HepG2 (cell line): ENCODE results near the gene ATP5MC2. TPM values are rescaled to one million over a fixed set of nuclear protein-coding genes. Genes with fewer than 3 reads are reported as not detected.

Experiments
- ARID4A ChIP-seq: sonication (generic); formaldehyde crosslinking; IDR thresholded peaks from 2 replicates; pipeline ENCODE4 v1.5.0; 2020; ENCODE audit warnings: mild to moderate bottlenecking, missing genetic modification reagents, borderline replicate concordance
- FOXA3 ChIP-seq: IDR thresholded peaks from 2 replicates; pipeline ENCODE4 v1.6.1; 2016; ENCODE audit warnings: missing genetic modification reagents, missing compliant biosample characterization
- HNF4A ChIP-seq: sonication (generic); formaldehyde crosslinking; IDR thresholded peaks from 2 replicates; pipeline ENCODE4 v1.4.0; 2020; ENCODE audit warnings: missing genetic modification reagents
- MAF1 ChIP-seq: sonication (generic); formaldehyde crosslinking; IDR thresholded peaks from 2 replicates; pipeline ENCODE4 v1.5.0; 2020; ENCODE audit warnings: missing genetic modification reagents, borderline replicate concordance
- MAZ ChIP-seq, 2 experiments: sonication (generic) in 1 of 2; formaldehyde crosslinking in 1 of 2; IDR thresholded peaks; 2 replicates each; pipeline versions ENCODE4 v1.5.0 to v1.6.1; 2012 to 2020; ENCODE audit warnings: low read depth in 2 of 2, mild to moderate bottlenecking in 2 of 2, borderline replicate concordance in 1 of 2, improper control_type of control experiment in 1 of 2, low read length in 1 of 2, missing genetic modification reagents in 1 of 2, moderate library complexity in 1 of 2
- NFIB ChIP-seq: sonication (generic); formaldehyde crosslinking; IDR thresholded peaks from 2 replicates; pipeline ENCODE4 v1.9.0; 2021; ENCODE audit warnings: missing genetic modification reagents, mild to moderate bottlenecking, borderline replicate concordance
- NFKBIZ ChIP-seq: IDR thresholded peaks from 2 replicates; pipeline ENCODE4 v1.6.1; 2018; ENCODE audit warnings: missing genetic modification reagents, missing compliant biosample characterization
- ZNF354B ChIP-seq: sonication (generic); formaldehyde crosslinking; IDR thresholded peaks from 2 replicates; pipeline ENCODE4 v1.8.0; 2022; ENCODE audit warnings: mild to moderate bottlenecking, missing genetic modification reagents
- ZNF547 ChIP-seq: sonication (generic); formaldehyde crosslinking; IDR thresholded peaks from 2 replicates; pipeline ENCODE4 v1.5.1; 2020; ENCODE audit warnings: mild to moderate bottlenecking, missing genetic modification reagents
- ZNF678 ChIP-seq: sonication (generic); formaldehyde crosslinking; IDR thresholded peaks from 2 replicates; pipeline ENCODE4 v1.4.0; 2020; ENCODE audit warnings: mild to moderate bottlenecking, missing genetic modification reagents
- polyA plus RNA-seq, 8 experiments: library from polyadenylated mRNA; depleted of rRNA in 3 of 8; stranded (reverse) in 7 of 8; unstranded in 1 of 8; fragments of >200 nt; fragmentation: Illumina TruSeq in 4 of 8; extraction: Trizol in 4 of 8; gene quantifications; 2 replicates each; pipeline versions ENCODE4 v1.2.1 to v1.2.3, GENCODE V29; 2011 to 2016; ENCODE audit warnings: low read depth in 4 of 8, missing spikeins in 1 of 8, mixed read lengths in 1 of 8; ENCODE audit not compliant: insufficient read depth in 1 of 8
- total RNA-seq, 5 experiments: library from RNA; depleted of rRNA; stranded (reverse); fragments of >200 nt; fragmentation: Illumina TruSeq; extraction: Trizol; gene quantifications; 2 replicates each; pipeline ENCODE4 v1.2.3, GENCODE V29; 2016; ENCODE audit warnings: low read depth in 1 of 5
- TF ChIP-seq, protein P1 (sequence below): sonication (generic); formaldehyde crosslinking; IDR thresholded peaks from 2 replicates; pipeline ENCODE4 v1.4.0; 2020; ENCODE audit warnings: missing genetic modification reagents, mild to moderate bottlenecking, borderline replicate concordance
- TF ChIP-seq, protein P2 (sequence below): IDR thresholded peaks from 2 replicates; pipeline ENCODE4 v1.6.1; 2016; ENCODE audit warnings: low read depth, control low read depth
- TF ChIP-seq, protein P3 (sequence below): sonication (generic); formaldehyde crosslinking; conservative IDR thresholded peaks from 2 replicates; pipeline ENCODE4 v1.5.0; 2020; ENCODE audit warnings: missing genetic modification reagents
- TF ChIP-seq, protein P4 (sequence below): sonication (generic); formaldehyde crosslinking; IDR thresholded peaks from 2 replicates; pipeline ENCODE4 v1.4.0; 2020; ENCODE audit warnings: missing genetic modification reagents, borderline replicate concordance

ATP5MC2 gene
- total and polyA plus RNA-seq, 2 of the 13 experiments (the other 11 are each of a cell fraction or from before 2014, with no cell fraction given) = 230 to 257 TPM

DNA sequence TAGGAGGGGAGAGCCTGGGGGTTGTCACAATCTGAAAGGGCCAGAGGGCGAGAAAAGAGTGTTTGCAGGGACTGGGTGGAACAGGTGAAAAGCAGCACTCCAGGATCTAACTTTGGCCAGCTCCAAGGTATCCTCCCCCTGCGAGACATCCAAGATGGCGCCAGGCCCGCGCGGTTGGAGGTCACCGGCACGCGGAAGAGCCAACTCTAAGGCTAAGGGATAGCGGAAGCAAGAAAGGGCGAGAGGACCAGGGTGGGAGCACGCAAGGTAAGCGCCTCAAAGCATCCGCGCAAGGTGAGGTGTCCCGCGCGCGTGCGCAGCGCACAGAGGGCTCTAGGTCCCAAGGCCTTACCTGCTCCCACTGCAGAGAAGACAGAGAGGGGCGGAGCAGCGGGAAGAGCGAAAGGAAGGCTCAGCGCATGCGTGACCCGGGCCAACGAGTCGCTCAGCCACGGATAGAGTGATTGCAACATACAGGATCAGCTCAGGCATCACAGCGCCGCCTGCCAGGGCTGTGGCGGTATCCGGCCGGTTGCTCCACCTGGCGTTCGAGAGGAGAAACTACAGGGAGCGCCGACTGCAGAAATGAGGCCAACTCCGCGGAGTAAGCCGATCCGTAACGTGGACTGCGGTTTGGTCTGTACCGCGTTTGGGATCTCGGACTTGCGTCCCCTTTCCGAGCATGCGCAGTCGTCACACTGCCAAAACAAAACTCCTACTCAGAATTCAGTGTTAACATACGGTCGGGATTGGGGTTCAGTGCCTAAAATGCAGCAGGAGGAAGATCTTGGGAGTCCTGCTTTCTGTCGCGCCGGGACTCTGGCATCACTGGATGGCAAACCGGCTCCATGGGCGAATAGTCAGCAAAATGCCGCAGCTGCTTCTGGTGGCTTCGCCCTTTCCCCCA lies at the start of gene ATP5MC2 (continued):
- TF ChIP-seq ZNF547 (CRISPR knock-in tag) (peak; percentile 97), ARID4A (peak; percentile 85), NFKBIZ (CRISPR knock-in tag) (0 out of 2 replicates have a peak, but pooled peaks have one; percentile 63), FOXA3 (peak; percentile 71), MAZ (IDR thresholded peaks at IDR 0.05; ENCODE audit: borderline replicate concordance, low read depth, low read length) (no peak), MAZ (CRISPR knock-in tag; IDR thresholded peaks at IDR 0.05; ENCODE audit: low read depth) (peak; percentile 78), HNF4A (CRISPR knock-in tag) (peak; percentile 35; the same call in 1 of the 2 replicates), NFIB (CRISPR knock-in tag) (no peak), ZNF678 (CRISPR knock-in tag) (peak; percentile 89; the same call in 1 of the 2 replicates), ZNF354B (0 out of 2 replicates have a peak, but pooled peaks have one; percentile 16), MAF1 (CRISPR knock-in tag) (0 out of 2 replicates have a peak, but pooled peaks have one; percentile 76)
- TF ChIP-seq, protein P1, sequence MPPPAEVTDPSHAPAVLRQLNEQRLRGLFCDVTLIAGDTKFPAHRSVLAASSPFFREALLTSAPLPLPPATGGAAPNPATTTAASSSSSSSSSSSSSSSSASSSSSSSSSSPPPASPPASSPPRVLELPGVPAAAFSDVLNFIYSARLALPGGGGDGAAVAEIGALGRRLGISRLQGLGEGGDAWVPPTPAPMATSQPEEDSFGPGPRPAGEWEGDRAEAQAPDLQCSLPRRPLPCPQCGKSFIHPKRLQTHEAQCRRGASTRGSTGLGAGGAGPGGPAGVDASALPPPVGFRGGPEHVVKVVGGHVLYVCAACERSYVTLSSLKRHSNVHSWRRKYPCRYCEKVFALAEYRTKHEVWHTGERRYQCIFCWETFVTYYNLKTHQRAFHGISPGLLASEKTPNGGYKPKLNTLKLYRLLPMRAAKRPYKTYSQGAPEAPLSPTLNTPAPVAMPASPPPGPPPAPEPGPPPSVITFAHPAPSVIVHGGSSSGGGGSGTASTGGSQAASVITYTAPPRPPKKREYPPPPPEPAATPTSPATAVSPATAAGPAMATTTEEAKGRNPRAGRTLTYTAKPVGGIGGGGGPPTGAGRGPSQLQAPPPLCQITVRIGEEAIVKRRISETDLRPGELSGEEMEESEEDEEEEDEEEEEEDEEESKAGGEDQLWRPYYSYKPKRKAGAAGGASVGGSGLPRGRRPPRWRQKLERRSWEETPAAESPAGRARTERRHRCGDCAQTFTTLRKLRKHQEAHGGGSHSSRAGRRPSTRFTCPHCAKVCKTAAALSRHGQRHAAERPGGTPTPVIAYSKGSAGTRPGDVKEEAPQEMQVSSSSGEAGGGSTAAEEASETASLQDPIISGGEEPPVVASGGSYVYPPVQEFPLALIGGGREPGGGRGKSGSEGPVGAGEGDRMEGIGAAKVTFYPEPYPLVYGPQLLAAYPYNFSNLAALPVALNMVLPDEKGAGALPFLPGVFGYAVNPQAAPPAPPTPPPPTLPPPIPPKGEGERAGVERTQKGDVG (CRISPR knock-in tag) = 0 out of 2 replicates have a peak, but pooled peaks have one; percentile 61
- TF ChIP-seq, protein P2, sequence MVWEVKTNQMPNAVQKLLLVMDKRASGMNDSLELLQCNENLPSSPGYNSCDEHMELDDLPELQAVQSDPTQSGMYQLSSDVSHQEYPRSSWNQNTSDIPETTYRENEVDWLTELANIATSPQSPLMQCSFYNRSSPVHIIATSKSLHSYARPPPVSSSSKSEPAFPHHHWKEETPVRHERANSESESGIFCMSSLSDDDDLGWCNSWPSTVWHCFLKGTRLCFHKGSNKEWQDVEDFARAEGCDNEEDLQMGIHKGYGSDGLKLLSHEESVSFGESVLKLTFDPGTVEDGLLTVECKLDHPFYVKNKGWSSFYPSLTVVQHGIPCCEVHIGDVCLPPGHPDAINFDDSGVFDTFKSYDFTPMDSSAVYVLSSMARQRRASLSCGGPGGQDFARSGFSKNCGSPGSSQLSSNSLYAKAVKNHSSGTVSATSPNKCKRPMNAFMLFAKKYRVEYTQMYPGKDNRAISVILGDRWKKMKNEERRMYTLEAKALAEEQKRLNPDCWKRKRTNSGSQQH (CRISPR knock-in tag) = peak; percentile 76; the same call in 1 of the 2 replicates
- TF ChIP-seq, protein P3, sequence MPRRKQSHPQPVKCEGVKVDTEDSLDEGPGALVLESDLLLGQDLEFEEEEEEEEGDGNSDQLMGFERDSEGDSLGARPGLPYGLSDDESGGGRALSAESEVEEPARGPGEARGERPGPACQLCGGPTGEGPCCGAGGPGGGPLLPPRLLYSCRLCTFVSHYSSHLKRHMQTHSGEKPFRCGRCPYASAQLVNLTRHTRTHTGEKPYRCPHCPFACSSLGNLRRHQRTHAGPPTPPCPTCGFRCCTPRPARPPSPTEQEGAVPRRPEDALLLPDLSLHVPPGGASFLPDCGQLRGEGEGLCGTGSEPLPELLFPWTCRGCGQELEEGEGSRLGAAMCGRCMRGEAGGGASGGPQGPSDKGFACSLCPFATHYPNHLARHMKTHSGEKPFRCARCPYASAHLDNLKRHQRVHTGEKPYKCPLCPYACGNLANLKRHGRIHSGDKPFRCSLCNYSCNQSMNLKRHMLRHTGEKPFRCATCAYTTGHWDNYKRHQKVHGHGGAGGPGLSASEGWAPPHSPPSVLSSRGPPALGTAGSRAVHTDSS (CRISPR knock-in tag) = no peak
- TF ChIP-seq, protein P4, sequence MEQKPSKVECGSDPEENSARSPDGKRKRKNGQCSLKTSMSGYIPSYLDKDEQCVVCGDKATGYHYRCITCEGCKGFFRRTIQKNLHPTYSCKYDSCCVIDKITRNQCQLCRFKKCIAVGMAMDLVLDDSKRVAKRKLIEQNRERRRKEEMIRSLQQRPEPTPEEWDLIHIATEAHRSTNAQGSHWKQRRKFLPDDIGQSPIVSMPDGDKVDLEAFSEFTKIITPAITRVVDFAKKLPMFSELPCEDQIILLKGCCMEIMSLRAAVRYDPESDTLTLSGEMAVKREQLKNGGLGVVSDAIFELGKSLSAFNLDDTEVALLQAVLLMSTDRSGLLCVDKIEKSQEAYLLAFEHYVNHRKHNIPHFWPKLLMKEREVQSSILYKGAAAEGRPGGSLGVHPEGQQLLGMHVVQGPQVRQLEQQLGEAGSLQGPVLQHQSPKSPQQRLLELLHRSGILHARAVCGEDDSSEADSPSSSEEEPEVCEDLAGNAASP (CRISPR knock-in tag) = peak; percentile 75; the same call in 1 of the 2 replicates
